Stimulated activated memory B cell treated with anti-CD40 and anti-IgM and Interleukin-4, amounts not matched to agents 10 μg/mL and 1 μg/mL and 100 μg/mL, for 72 hours (primary cell): ENCODE results near the gene PDXP.
"Not testable (repeated sequence)": the region's sequence is repeated elsewhere in the genome, so short reads cannot be mapped to it uniquely, and the experiment has no call there.

Source experiments
- ATAC-seq: fragments of 150-1000 bp; cut with Tn5 transposase; 2 replicates; pipeline ENCODE4 v1.10.0; 2021
- H3K27ac Mint-ChIP-seq: one replicate; pipeline ENCODE4 v1.8.0; 2022; ENCODE audit warnings: mild to moderate bottlenecking, mixed read lengths
- H3K27me3 Mint-ChIP-seq: one replicate; pipeline ENCODE4 v1.8.0; 2022; ENCODE audit warnings: mixed read lengths
- H3K36me3 Mint-ChIP-seq: one replicate; pipeline ENCODE4 v1.8.0; 2022; ENCODE audit warnings: mixed read lengths
- H3K4me1 Mint-ChIP-seq: one replicate; pipeline ENCODE4 v1.8.0; 2022; ENCODE audit warnings: mixed read lengths
- H3K4me3 Mint-ChIP-seq: one replicate; pipeline ENCODE4 v1.8.0; 2022; ENCODE audit warnings: mild to moderate bottlenecking, moderate library complexity, mixed read lengths
- H3K9me3 Mint-ChIP-seq: one replicate; pipeline ENCODE4 v1.8.0; 2022; ENCODE audit warnings: mixed read lengths

The PDXP gene

GRCh38 chr22:37658133-37659065 lies at the start of gene PDXP:
Gene PDXP (plus strand): TSS chr22:37658723. CDS start chr22:37658783, 60 bp downstream.
- Mint-ChIP-seq H3K27me3 (no peaks in the 10 kb centered on the region), H3K27ac (peak within 1 kb of the TSS; percentile 92), H3K9me3 (no peaks in the 10 kb centered on the region), H3K36me3 (peaks cover 24% of the 10 kb centered on the region), H3K4me3 (peak within 1 kb of the TSS; percentile 85), H3K4me1 (peaks cover 47% of the 10 kb centered on the region)
- ATAC-seq, result peak; percentile 97

- H3K4me1 Mint-ChIP-seq, result peaks cover 45% of the 10 kb centered on the region
- peak overlapping the region; percentile 99 for H3K27ac Mint-ChIP-seq
- H3K36me3 Mint-ChIP-seq, result peaks cover 19% of the 10 kb centered on the region
- no peaks in the 10 kb centered on the region for H3K9me3 Mint-ChIP-seq
- H3K27me3 Mint-ChIP-seq, result peaks cover 8% of the 10 kb centered on the region
- peak overlapping the region; percentile 95 for H3K4me3 Mint-ChIP-seq
- ATAC-seq, result no peak
Observed at GRCh38 chr22:37609240-37610152, 49.0 kb upstream of the PDXP start.

- not testable (repeated sequence) for H3K9me3 Mint-ChIP-seq, H3K27me3 Mint-ChIP-seq, ATAC-seq
- peaks cover 45% of the 10 kb centered on the region for H3K4me1 Mint-ChIP-seq
- H3K4me3 Mint-ChIP-seq, result peak overlapping the region; percentile 95
- peaks cover 25% of the 10 kb centered on the region for H3K36me3 Mint-ChIP-seq
- peak overlapping the region; percentile 99 for H3K27ac Mint-ChIP-seq
Observed at GRCh38 chr22:37610153-37610475, 48.4 kb upstream of the PDXP start.

- peaks cover 45% of the 10 kb centered on the region for H3K4me1 Mint-ChIP-seq
- H3K36me3 Mint-ChIP-seq, result peaks cover 26% of the 10 kb centered on the region
- peak overlapping the region; percentile 99 for H3K27ac Mint-ChIP-seq
- no peak for ATAC-seq
- H3K4me3 Mint-ChIP-seq, result peak overlapping the region; percentile 95
- H3K27me3 Mint-ChIP-seq, result peaks cover 4% of the 10 kb centered on the region
- H3K9me3 Mint-ChIP-seq, result no peaks in the 10 kb centered on the region
Observed at GRCh38 chr22:37610480-37611129, 47.9 kb upstream of the PDXP start.

- H3K27me3 Mint-ChIP-seq, result no peaks in the 10 kb centered on the region
- peaks cover 47% of the 10 kb centered on the region for H3K4me1 Mint-ChIP-seq
- H3K9me3 Mint-ChIP-seq, result no peaks in the 10 kb centered on the region
- peaks cover 29% of the 10 kb centered on the region for H3K36me3 Mint-ChIP-seq
- peak overlapping the region; percentile 99 for H3K27ac Mint-ChIP-seq
- ATAC-seq, result no peak
- H3K4me3 Mint-ChIP-seq, result no peak overlapping the region
Observed at GRCh38 chr22:37611207-37611606, 47.3 kb upstream of the PDXP start.

GRCh38 chr22:37616201-37617083 lies 42.1 kb upstream of the PDXP start:
- Mint-ChIP-seq H3K9me3 (no peaks in the 10 kb centered on the region), H3K4me3 (no peak overlapping the region), H3K27ac (peak overlapping the region; percentile 89), H3K36me3 (peaks cover 60% of the 10 kb centered on the region), H3K27me3 (no peaks in the 10 kb centered on the region), H3K4me1 (peaks cover 50% of the 10 kb centered on the region)
- peak; percentile 34 for ATAC-seq

- Mint-ChIP-seq H3K27me3 (no peaks in the 10 kb centered on the region), H3K4me1 (peaks cover 48% of the 10 kb centered on the region), H3K27ac (peak overlapping the region; percentile 89), H3K36me3 (peaks cover 60% of the 10 kb centered on the region), H3K4me3 (no peak overlapping the region), H3K9me3 (no peaks in the 10 kb centered on the region)
- no peak for ATAC-seq
Observed at GRCh38 chr22:37617431-37617830, 41.1 kb upstream of the PDXP start.

- Mint-ChIP-seq H3K4me3 (no peak overlapping the region), H3K9me3 (no peaks in the 10 kb centered on the region), H3K36me3 (peaks cover 54% of the 10 kb centered on the region), H3K4me1 (peaks cover 50% of the 10 kb centered on the region), H3K27ac (peak overlapping the region; percentile 89), H3K27me3 (no peaks in the 10 kb centered on the region)
- peak; percentile 85 for ATAC-seq
Observed at GRCh38 chr22:37618072-37618656, 40.4 kb upstream of the PDXP start.

GRCh38 chr22:37618674-37619073 lies 39.8 kb upstream of the PDXP start:
- Mint-ChIP-seq H3K4me3 (no peak overlapping the region), H3K9me3 (no peaks in the 10 kb centered on the region), H3K27me3 (no peaks in the 10 kb centered on the region), H3K4me1 (peaks cover 49% of the 10 kb centered on the region), H3K27ac (peak overlapping the region; percentile 89), H3K36me3 (peaks cover 52% of the 10 kb centered on the region)
- no peak for ATAC-seq

- no peak for ATAC-seq
- H3K27me3 Mint-ChIP-seq, result no peaks in the 10 kb centered on the region
- no peak overlapping the region for H3K4me3 Mint-ChIP-seq
- peaks cover 60% of the 10 kb centered on the region for H3K4me1 Mint-ChIP-seq
- peaks cover 56% of the 10 kb centered on the region for H3K36me3 Mint-ChIP-seq
- no peaks in the 10 kb centered on the region for H3K9me3 Mint-ChIP-seq
- H3K27ac Mint-ChIP-seq, result peak overlapping the region; percentile 89
Observed at GRCh38 chr22:37619991-37620390, 38.5 kb upstream of the PDXP start.

GRCh38 chr22:37621352-37621860 lies 37.1 kb upstream of the PDXP start:
- H3K27ac Mint-ChIP-seq, result no peak overlapping the region
- no peaks in the 10 kb centered on the region for H3K9me3 Mint-ChIP-seq
- peaks cover 70% of the 10 kb centered on the region for H3K4me1 Mint-ChIP-seq
- H3K36me3 Mint-ChIP-seq, result peaks cover 63% of the 10 kb centered on the region
- no peak overlapping the region for H3K4me3 Mint-ChIP-seq
- H3K27me3 Mint-ChIP-seq, result no peaks in the 10 kb centered on the region
- no peak for ATAC-seq

GRCh38 chr22:37623075-37624016 lies 35.2 kb upstream of the PDXP start:
- H3K4me1 Mint-ChIP-seq, result peaks cover 81% of the 10 kb centered on the region
- H3K36me3 Mint-ChIP-seq, result peaks cover 52% of the 10 kb centered on the region
- ATAC-seq, result peak; percentile 81
- H3K27me3 Mint-ChIP-seq, result no peaks in the 10 kb centered on the region
- H3K4me3 Mint-ChIP-seq, result peak overlapping the region; percentile 48
- H3K9me3 Mint-ChIP-seq, result no peaks in the 10 kb centered on the region
- H3K27ac Mint-ChIP-seq, result peak overlapping the region; percentile 85

GRCh38 chr22:37624017-37624365 lies 34.5 kb upstream of the PDXP start:
- H3K9me3 Mint-ChIP-seq, result no peaks in the 10 kb centered on the region
- no peak overlapping the region for H3K4me3 Mint-ChIP-seq
- peak overlapping the region; percentile 85 for H3K27ac Mint-ChIP-seq
- ATAC-seq, result no peak
- H3K27me3 Mint-ChIP-seq, result no peaks in the 10 kb centered on the region
- H3K36me3 Mint-ChIP-seq, result peaks cover 51% of the 10 kb centered on the region
- peaks cover 81% of the 10 kb centered on the region for H3K4me1 Mint-ChIP-seq
